ENCODE data around the gene SOX1.

The SOX1 gene

GRCh38 chr13:112079696-112080095 lies 12.7 kb downstream of the SOX1 start:
- DNase-seq, result no peak
- H3K9me3 ChIP-seq, result no peaks in the 10 kb centered on the region; the same call in 1 of the 2 replicates
- H3K27me3 ChIP-seq, result peaks cover 35% of the 10 kb centered on the region
- no peak for TF ChIP-seq CTCF (IDR thresholded peaks at IDR 0.05; ENCODE audit: low read depth, low read length)
- H3K36me3 ChIP-seq, result no peaks in the 10 kb centered on the region
- no peaks in the 10 kb centered on the region for H3K4me1 ChIP-seq
- H3K4me3 ChIP-seq (ENCODE audit: low read depth, low read length), result no peak overlapping the region

- H3K9me3 ChIP-seq, result no peaks in the 10 kb centered on the region; the same call in 1 of the 2 replicates
- DNase-seq, result no peak
- peaks cover 16% of the 10 kb centered on the region for H3K27me3 ChIP-seq
Observed at GRCh38 chr13:112083971-112084370, 17.0 kb downstream of the SOX1 start.

GRCh38 chr13:112092453-112092852 lies 25.5 kb downstream of the SOX1 start:
- DNase-seq, result no peak
- no peak for TF ChIP-seq CTCF (IDR thresholded peaks at IDR 0.05; ENCODE audit: low read depth, low read length)
- H3K36me3 ChIP-seq, result no peaks in the 10 kb centered on the region
- H3K4me1 ChIP-seq, result no peaks in the 10 kb centered on the region
- no peaks in the 10 kb centered on the region for H3K9me3 ChIP-seq
- no peak overlapping the region for H3K4me3 ChIP-seq (ENCODE audit: low read depth, low read length)
- H3K27me3 ChIP-seq, result peaks cover 27% of the 10 kb centered on the region

More at GRCh38 chr13:112083971-112084370, 17.0 kb downstream of the SOX1 start:
- Histone ChIP-seq H3K36me3 (no peaks in the 10 kb centered on the region), H3K4me1 (no peaks in the 10 kb centered on the region), H3K4me3 (ENCODE audit: low read depth, low read length) (no peak overlapping the region)
- no peak for TF ChIP-seq CTCF (IDR thresholded peaks at IDR 0.05; ENCODE audit: low read depth, low read length)

- peaks cover 47% of the 10 kb centered on the region for H3K27me3 ChIP-seq
- DNase-seq, result no peak
Observed at GRCh38 chr13:112095354-112095753, 28.4 kb downstream of the SOX1 start.

GRCh38 chr13:112096959-112097358 lies 30.0 kb downstream of the SOX1 start:
- Histone ChIP-seq H3K4me3 (ENCODE audit: low read depth, low read length) (no peak overlapping the region), H3K9me3 (no peaks in the 10 kb centered on the region), H3K27me3 (peaks cover 59% of the 10 kb centered on the region), H3K36me3 (no peaks in the 10 kb centered on the region), H3K4me1 (no peaks in the 10 kb centered on the region)
- no peak for DNase-seq
- no peak for TF ChIP-seq CTCF (IDR thresholded peaks at IDR 0.05; ENCODE audit: low read depth, low read length)

More at GRCh38 chr13:112095354-112095753, 28.4 kb downstream of the SOX1 start:
- H3K9me3 ChIP-seq, result no peaks in the 10 kb centered on the region
- no peaks in the 10 kb centered on the region for H3K4me1 ChIP-seq
- TF ChIP-seq CTCF (IDR thresholded peaks at IDR 0.05; ENCODE audit: low read depth, low read length), result no peak
- no peak overlapping the region for H3K4me3 ChIP-seq (ENCODE audit: low read depth, low read length)
- H3K36me3 ChIP-seq, result no peaks in the 10 kb centered on the region

- Histone ChIP-seq H3K27me3 (peaks cover 62% of the 10 kb centered on the region), H3K4me1 (no peaks in the 10 kb centered on the region), H3K36me3 (no peaks in the 10 kb centered on the region), H3K9me3 (no peaks in the 10 kb centered on the region), H3K4me3 (ENCODE audit: low read depth, low read length) (no peak overlapping the region)
- TF ChIP-seq CTCF (IDR thresholded peaks at IDR 0.05; ENCODE audit: low read depth, low read length), result no peak
- DNase-seq, result no peak
Observed at GRCh38 chr13:112097770-112098169, 30.8 kb downstream of the SOX1 start.
